H9 (cell line): Measurements from ENCODE around the gene DCTN3. TPM values are rescaled to one million over a fixed set of nuclear protein-coding genes. Genes with fewer than 3 reads are reported as not detected.

Source experiments
- DNase-seq: peaks from one replicate; pipeline ENCODE4 v3.0.0-alpha.2; 2017
- H2AFZ ChIP-seq: one replicate; pipeline ENCODE4 v1.6.1; 2013; ENCODE audit warnings: mild to moderate bottlenecking, low read length, control low read depth, moderate library complexity
- H2AK5ac ChIP-seq: 2 replicates; pipeline ENCODE4 v1.6.1; 2013; ENCODE audit warnings: low read length, control low read depth, mixed read lengths; ENCODE audit not compliant: insufficient read length
- H2BK120ac ChIP-seq: one replicate; pipeline ENCODE4 v1.6.1; 2013; ENCODE audit warnings: low read depth, mild to moderate bottlenecking, low read length, control low read depth, inconsistent platforms; ENCODE audit not compliant: poor library complexity, severe bottlenecking
- H2BK12ac ChIP-seq: 2 replicates; pipeline ENCODE4 v1.6.1; 2013; ENCODE audit warnings: low read length, control low read depth, mixed read lengths, low read depth; ENCODE audit not compliant: insufficient read length
- H2BK15ac ChIP-seq: 2 replicates; pipeline ENCODE4 v1.6.1; 2013; ENCODE audit warnings: low read depth, low read length, control low read depth
- H2BK20ac ChIP-seq: one replicate; pipeline ENCODE4 v1.6.1; 2013; ENCODE audit warnings: low read depth, mild to moderate bottlenecking, low read length, control low read depth, inconsistent platforms; ENCODE audit not compliant: poor library complexity, severe bottlenecking
- H2BK5ac ChIP-seq: 2 replicates; pipeline ENCODE4 v1.6.1; 2013; ENCODE audit warnings: low read length, control low read depth, mixed read lengths; ENCODE audit not compliant: insufficient read length
- H3K14ac ChIP-seq: 2 replicates; pipeline ENCODE4 v1.6.1; 2013; ENCODE audit warnings: low read length, control low read depth; ENCODE audit not compliant: insufficient read depth
- H3K18ac ChIP-seq: 2 replicates; pipeline ENCODE4 v1.6.1; 2013; ENCODE audit warnings: low read depth, mild to moderate bottlenecking, mixed read lengths, low read length, control low read depth; ENCODE audit not compliant: insufficient read length
- H3K23ac ChIP-seq: 2 replicates; pipeline ENCODE4 v1.6.1; 2013; ENCODE audit warnings: low read length, control low read depth, mixed read lengths, low read depth; ENCODE audit not compliant: insufficient read length
- H3K23me2 ChIP-seq: 2 replicates; pipeline ENCODE4 v1.6.1; 2013; ENCODE audit warnings: low read depth, mild to moderate bottlenecking, mixed read lengths, low read length, control low read depth; ENCODE audit not compliant: insufficient read length, poor library complexity, severe bottlenecking
- H3K27ac ChIP-seq: 2 replicates; pipeline ENCODE4 v1.5.1; 2013; ENCODE audit warnings: low read length, control low read depth, mixed read lengths, low read depth; ENCODE audit not compliant: insufficient read length
- H3K27me3 ChIP-seq: 2 replicates; pipeline ENCODE4 v1.6.1; 2013; ENCODE audit warnings: low read length, control low read depth, inconsistent platforms; ENCODE audit not compliant: insufficient read depth
- H3K4ac ChIP-seq: 2 replicates; pipeline ENCODE4 v1.6.1; 2013; ENCODE audit warnings: low read depth, mild to moderate bottlenecking, control low read depth, inconsistent platforms, low read length, moderate library complexity
- H3K4me1 ChIP-seq: 2 replicates; pipeline ENCODE4 v1.6.1; 2013; ENCODE audit warnings: low read length, control low read depth, inconsistent platforms; ENCODE audit not compliant: insufficient read depth
- H3K4me2 ChIP-seq: 2 replicates; pipeline ENCODE4 v1.6.1; 2013; ENCODE audit warnings: low read length, control low read depth, mixed read lengths; ENCODE audit not compliant: insufficient read length, insufficient read depth
- H3K56ac ChIP-seq: 2 replicates; pipeline ENCODE4 v1.6.1; 2013; ENCODE audit warnings: low read depth, mild to moderate bottlenecking, mixed read lengths, low read length, control low read depth; ENCODE audit not compliant: insufficient read length
- H3K79me1 ChIP-seq: 2 replicates; pipeline ENCODE4 v1.6.1; 2013; ENCODE audit warnings: low read depth, mild to moderate bottlenecking, moderate library complexity, low read length, control low read depth, inconsistent platforms; ENCODE audit not compliant: insufficient read depth, poor library complexity, severe bottlenecking
- H3K79me2 ChIP-seq: 2 replicates; pipeline ENCODE4 v1.6.1; 2013; ENCODE audit warnings: low read length, control low read depth, inconsistent platforms; ENCODE audit not compliant: insufficient read depth
- H3K9ac ChIP-seq: 2 replicates; pipeline ENCODE4 v1.6.1; 2013; ENCODE audit warnings: low read length, control low read depth, mixed read lengths; ENCODE audit not compliant: insufficient read length; ENCODE audit errors: extremely low read depth
- H3K9me3 ChIP-seq: one replicate; pipeline ENCODE4 v1.6.1; 2013; ENCODE audit warnings: low read depth, low read length, inconsistent platforms; ENCODE audit not compliant: control insufficient read depth
- H3T11ph ChIP-seq: one replicate; pipeline ENCODE4 v1.6.1; 2013; ENCODE audit warnings: mild to moderate bottlenecking, low read length, control low read depth, inconsistent platforms
- H4K20me1 ChIP-seq: one replicate; pipeline ENCODE4 v1.6.1; 2013; ENCODE audit not compliant: control insufficient read depth, insufficient read length, insufficient read depth
- H4K5ac ChIP-seq: 2 replicates; pipeline ENCODE4 v1.6.1; 2013; ENCODE audit warnings: low read depth, mild to moderate bottlenecking, mixed read lengths, low read length, control low read depth; ENCODE audit not compliant: insufficient read length
- H4K8ac ChIP-seq: replicated peaks from 2 replicates; pipeline ENCODE4 v1.6.1; 2013; ENCODE audit warnings: low read length, control low read depth, mixed read lengths, low read depth; ENCODE audit not compliant: insufficient read length
- H4K91ac ChIP-seq: 2 replicates; pipeline ENCODE4 v1.6.1; 2013; ENCODE audit warnings: low read depth, mild to moderate bottlenecking, moderate library complexity, mixed read lengths, low read length, control low read depth; ENCODE audit not compliant: insufficient read length
- H3K27ac Mint-ChIP-seq, 3 experiments: 2 replicates in 2 of 3; 3 replicates in 1 of 3; pipeline ENCODE4 v1.8.0; 2020 to 2021; ENCODE audit warnings: mixed read lengths in 3 of 3, mild to moderate bottlenecking in 1 of 3, moderate library complexity in 1 of 3
- H3K27me3 Mint-ChIP-seq: 2 replicates; pipeline ENCODE4 v1.8.0; 2021; ENCODE audit warnings: low read depth, mild to moderate bottlenecking, moderate library complexity, mixed read lengths
- H3K36me3 Mint-ChIP-seq, 3 experiments: 2 replicates in 2 of 3; 3 replicates in 1 of 3; pipeline ENCODE4 v1.8.0; 2020 to 2021; ENCODE audit warnings: low read depth in 3 of 3, mixed read lengths in 3 of 3; ENCODE audit not compliant: insufficient read depth in 1 of 3
- H3K4me1 Mint-ChIP-seq, 2 experiments: 2 replicates each; pipeline ENCODE4 v1.8.0; 2020; ENCODE audit warnings: mixed read lengths in 2 of 2
- H3K4me3 Mint-ChIP-seq, 2 experiments: 2 replicates in 1 of 2; 3 replicates in 1 of 2; pipeline ENCODE4 v1.8.0; 2020 to 2021; ENCODE audit warnings: mild to moderate bottlenecking in 2 of 2, mixed read lengths in 2 of 2, moderate library complexity in 1 of 2
- H3K9me3 Mint-ChIP-seq, 2 experiments: 2 replicates in 1 of 2; 3 replicates in 1 of 2; pipeline ENCODE4 v1.8.0; 2020; ENCODE audit warnings: mild to moderate bottlenecking in 2 of 2, mixed read lengths in 2 of 2, moderate library complexity in 1 of 2
- CTCF ChIP-seq: fragments of 200-600 bp; sonication (generic); conservative IDR thresholded peaks from 3 replicates; pipeline ENCODE4 v1.8.0; 2021; ENCODE audit warnings: antibody characterized with exemption, mild to moderate bottlenecking
- WGBS: extraction: QIAGEN DNeasy Blood & Tissue Kit; methylation state at CpG from one replicate; pipeline ENCODE4 v1.1.7; 2013; ENCODE audit warnings: missing lambda C conversion rate, low lambda C conversion rate, mixed read lengths; ENCODE audit not compliant: insufficient read length; ENCODE audit errors: extremely low coverage; 5-methylcytosine and 5-hydroxymethylcytosine counted together
- total RNA-seq: library from RNA; stranded (reverse); gene quantifications from 2 replicates; pipeline ENCODE4 v1.2.1, GENCODE V29; 2021

DCTN3 gene
- total RNA-seq, 1 experiment from 2014 or later: 40.0 TPM

GRCh38 chr9:34587271-34587670, 33.0 kb downstream of the DCTN3 start:
- H2AFZ ChIP-seq: no peak overlapping the region
- H4K5ac ChIP-seq: no peak overlapping the region
- Mint-ChIP-seq H3K36me3 (no peaks in the 10 kb centered on the region), H3K27ac (no peak overlapping the region), H3K27me3 (peaks cover 100% of the 10 kb centered on the region), H3K4me1 (peaks cover 32 to 39% of the 10 kb centered on the region in 2 experiments), H3K4me3 (no peak overlapping the region), H3K9me3 (no peaks in the 10 kb centered on the region; a peak in 2 of 5 replicates)
- no peak for TF ChIP-seq CTCF
- H2BK120ac ChIP-seq: no peak overlapping the region
- no peak for DNase-seq
- peaks cover 8% of the 10 kb centered on the region; the same call in 1 of the 2 replicates for H3K4me1 ChIP-seq
- H3K4me2 ChIP-seq: no peak overlapping the region
- H3K18ac ChIP-seq: no peak overlapping the region
- H3K56ac ChIP-seq: no peak overlapping the region
- H3K9me3 ChIP-seq: no peaks in the 10 kb centered on the region
- no peak overlapping the region for H4K91ac ChIP-seq
- no CpG with 5 or more reads among the region's 2 CpGs for WGBS
- H3K23ac ChIP-seq: no peak overlapping the region
- no peak overlapping the region for H3K4ac ChIP-seq
- no peak overlapping the region for H2BK5ac ChIP-seq
- H3K27me3 ChIP-seq: peaks cover 72% of the 10 kb centered on the region
- H4K20me1 ChIP-seq: peaks cover 7% of the 10 kb centered on the region
- H2AK5ac ChIP-seq: no peak overlapping the region
- H2BK20ac ChIP-seq: no peak overlapping the region
- H2BK15ac ChIP-seq: no peak overlapping the region
- H3K79me1 ChIP-seq: no peaks in the 10 kb centered on the region
- H4K8ac ChIP-seq: no peak overlapping the region
- H3K27ac ChIP-seq: no peak overlapping the region
- H3T11ph ChIP-seq: no peak overlapping the region
- H3K23me2 ChIP-seq: peaks cover 21% of the 10 kb centered on the region
- H3K79me2 ChIP-seq: no peaks in the 10 kb centered on the region
- H2BK12ac ChIP-seq: no peak overlapping the region
- no peak overlapping the region for H3K14ac ChIP-seq
- H3K9ac ChIP-seq: no peak overlapping the region
